Measurements from ENCODE around the gene ZNF438.

ZNF438 gene

DNA sequence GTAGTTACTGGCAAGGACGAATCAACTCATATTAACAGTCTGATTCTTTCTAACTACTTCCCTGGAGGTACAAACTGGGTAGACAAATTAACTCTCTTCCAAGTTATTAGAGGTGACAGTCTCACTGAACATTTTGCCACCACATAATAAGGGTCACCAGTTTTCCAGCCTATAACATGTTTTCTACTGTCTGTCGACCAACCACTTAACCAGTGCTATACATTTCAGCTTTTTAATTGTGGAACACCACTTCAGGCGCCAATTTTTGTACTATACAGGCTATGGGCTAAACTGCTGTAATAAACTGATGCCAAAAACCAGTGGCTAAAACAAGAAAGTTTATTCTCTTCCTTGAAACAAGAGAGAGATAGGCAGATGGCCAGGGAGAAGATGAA lies 13.3 kb downstream of the ZNF438 start:
- H3K4me2 ChIP-seq (ENCODE audit: insufficient read depth, low read length): no peak overlapping the region
- no peak overlapping the region for H3K9ac ChIP-seq (ENCODE audit: low read depth, low read length)
- no peak overlapping the region for H3K27ac ChIP-seq (ENCODE audit: low read length)

DNA sequence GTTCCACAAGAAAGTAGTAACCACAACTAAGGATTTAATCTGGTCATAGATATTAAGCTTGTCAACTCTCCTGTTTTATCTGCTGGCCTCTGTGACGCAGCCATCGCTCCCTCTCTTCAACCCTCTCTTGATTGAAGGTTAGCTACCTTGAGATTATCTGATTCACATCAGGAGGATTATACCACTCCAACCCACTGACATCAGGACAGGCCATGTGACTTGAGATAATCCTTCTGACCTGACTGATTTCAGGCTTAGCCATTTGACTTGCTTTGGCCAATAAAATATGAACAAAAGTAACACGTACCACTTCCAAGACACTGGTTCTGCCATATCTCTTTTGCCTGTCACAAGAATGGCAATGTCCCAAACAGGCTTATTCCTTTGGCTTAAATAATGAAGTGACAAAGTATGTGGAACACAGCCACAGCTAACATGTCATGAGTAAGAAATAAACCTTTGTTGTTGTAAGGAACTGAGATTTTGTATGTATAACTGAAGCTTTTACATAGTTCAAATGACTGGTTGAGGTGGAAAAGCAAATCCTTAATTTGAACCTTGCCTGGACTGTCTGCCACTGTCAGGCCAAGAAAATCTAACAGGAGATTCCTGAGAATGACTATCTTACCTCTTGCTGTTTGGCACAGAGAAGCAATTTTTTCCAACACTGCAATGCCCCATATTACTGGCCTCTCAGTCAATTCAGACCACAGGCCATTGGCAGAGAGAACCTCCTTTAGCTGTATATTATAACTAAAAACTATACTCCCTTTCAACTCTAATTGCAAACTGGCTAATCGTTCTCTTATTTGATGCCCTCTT lies 13.9 kb downstream of the ZNF438 start:
- Histone ChIP-seq H3K4me2 (ENCODE audit: insufficient read depth, low read length) (no peak overlapping the region), H3K79me2 (ENCODE audit: insufficient read depth, low read length) (peaks cover 15% of the 10 kb centered on the region), H3K27ac (ENCODE audit: low read length) (no peak overlapping the region), H4K20me1 (ENCODE audit: insufficient read depth, low read length) (no peaks in the 10 kb centered on the region), H3K36me3 (ENCODE audit: insufficient read depth, low read length) (no peaks in the 10 kb centered on the region), H3K9ac (ENCODE audit: low read depth, low read length) (no peak overlapping the region), H3K9me3 (ENCODE audit: insufficient read depth, low read length, severe bottlenecking) (no peaks in the 10 kb centered on the region), H2AFZ (ENCODE audit: low read depth, low read length) (no peak overlapping the region), H3K4me1 (ENCODE audit: insufficient read depth, low read length) (no peaks in the 10 kb centered on the region), H3K27me3 (ENCODE audit: insufficient read depth, low read length, poor library complexity) (no peaks in the 10 kb centered on the region), H3K4me3 (ENCODE audit: low read depth in 1 of 2, low read length in 2 of 2) (no peak overlapping the region)
- TF ChIP-seq, protein P1, sequence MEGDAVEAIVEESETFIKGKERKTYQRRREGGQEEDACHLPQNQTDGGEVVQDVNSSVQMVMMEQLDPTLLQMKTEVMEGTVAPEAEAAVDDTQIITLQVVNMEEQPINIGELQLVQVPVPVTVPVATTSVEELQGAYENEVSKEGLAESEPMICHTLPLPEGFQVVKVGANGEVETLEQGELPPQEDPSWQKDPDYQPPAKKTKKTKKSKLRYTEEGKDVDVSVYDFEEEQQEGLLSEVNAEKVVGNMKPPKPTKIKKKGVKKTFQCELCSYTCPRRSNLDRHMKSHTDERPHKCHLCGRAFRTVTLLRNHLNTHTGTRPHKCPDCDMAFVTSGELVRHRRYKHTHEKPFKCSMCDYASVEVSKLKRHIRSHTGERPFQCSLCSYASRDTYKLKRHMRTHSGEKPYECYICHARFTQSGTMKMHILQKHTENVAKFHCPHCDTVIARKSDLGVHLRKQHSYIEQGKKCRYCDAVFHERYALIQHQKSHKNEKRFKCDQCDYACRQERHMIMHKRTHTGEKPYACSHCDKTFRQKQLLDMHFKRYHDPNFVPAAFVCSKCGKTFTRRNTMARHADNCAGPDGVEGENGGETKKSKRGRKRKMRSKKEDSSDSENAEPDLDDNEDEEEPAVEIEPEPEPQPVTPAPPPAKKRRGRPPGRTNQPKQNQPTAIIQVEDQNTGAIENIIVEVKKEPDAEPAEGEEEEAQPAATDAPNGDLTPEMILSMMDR (IDR thresholded peaks at IDR 0.05; ENCODE audit: borderline replicate concordance, extremely low read depth, low read length, poor library complexity, severe bottlenecking): no peak
- no peak for TF ChIP-seq EZH2 (IDR thresholded peaks at IDR 0.05; ENCODE audit: borderline replicate concordance, low read depth, low read length, severe bottlenecking)
- no peak for ATAC-seq (ENCODE audit: insufficient read depth, low read depth)
- no peak for DNase-seq

More for the DNA sequence above, 13.3 kb downstream of the ZNF438 start:
- Histone ChIP-seq H3K27me3 (ENCODE audit: insufficient read depth, low read length, poor library complexity) (no peaks in the 10 kb centered on the region), H3K79me2 (ENCODE audit: insufficient read depth, low read length) (peaks cover 18% of the 10 kb centered on the region), H3K4me1 (ENCODE audit: insufficient read depth, low read length) (no peaks in the 10 kb centered on the region), H2AFZ (ENCODE audit: low read depth, low read length) (no peak overlapping the region), H4K20me1 (ENCODE audit: insufficient read depth, low read length) (no peaks in the 10 kb centered on the region), H3K9me3 (ENCODE audit: insufficient read depth, low read length, severe bottlenecking) (no peaks in the 10 kb centered on the region), H3K36me3 (ENCODE audit: insufficient read depth, low read length) (no peaks in the 10 kb centered on the region), H3K4me3 (ENCODE audit: low read depth in 1 of 2, low read length in 2 of 2) (no peak overlapping the region)
- ATAC-seq (ENCODE audit: insufficient read depth, low read depth): no peak
- TF ChIP-seq, protein P1 (IDR thresholded peaks at IDR 0.05; ENCODE audit: borderline replicate concordance, extremely low read depth, low read length, poor library complexity, severe bottlenecking): no peak
- TF ChIP-seq EZH2 (IDR thresholded peaks at IDR 0.05; ENCODE audit: borderline replicate concordance, low read depth, low read length, severe bottlenecking): no peak
- no peak for DNase-seq

DNA sequence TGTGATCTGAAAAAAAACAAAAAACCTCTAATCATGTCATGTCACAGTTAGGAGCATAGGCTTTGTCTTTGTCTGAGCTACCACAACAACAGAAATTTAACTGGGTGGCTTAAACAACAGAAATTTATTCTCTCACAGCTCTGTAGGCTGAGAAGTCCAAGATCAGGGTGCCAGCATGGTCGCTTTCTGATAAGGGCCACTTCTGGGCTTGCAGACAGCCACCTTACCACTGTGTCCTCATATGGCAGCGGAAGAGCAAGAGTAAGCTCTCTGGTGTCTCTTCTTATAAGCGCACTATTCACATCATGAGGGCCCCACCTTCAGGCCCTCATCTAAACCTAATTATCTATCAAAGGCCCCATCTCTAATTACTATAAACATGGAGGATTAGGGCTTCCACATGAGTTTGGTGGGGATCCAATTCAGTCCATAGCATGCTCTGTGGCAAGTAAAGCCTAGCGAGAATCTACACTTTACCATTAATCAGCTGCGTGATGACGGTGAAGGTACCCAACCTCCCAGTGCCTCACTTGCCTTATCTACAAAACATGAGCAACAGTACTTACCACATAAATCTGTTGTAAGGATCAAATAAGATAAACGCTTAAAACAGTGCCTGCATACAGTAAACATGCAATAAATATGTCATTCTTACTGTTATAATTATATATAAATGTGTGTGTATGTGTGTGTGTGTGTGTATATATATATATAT lies 17.3 kb downstream of the ZNF438 start:
- Histone ChIP-seq H3K27me3 (ENCODE audit: insufficient read depth, low read length, poor library complexity) (no peaks in the 10 kb centered on the region), H3K4me3 (ENCODE audit: low read depth in 1 of 2, low read length in 2 of 2) (no peak overlapping the region), H3K36me3 (ENCODE audit: insufficient read depth, low read length) (no peaks in the 10 kb centered on the region), H3K27ac (ENCODE audit: low read length) (no peak overlapping the region), H3K9ac (ENCODE audit: low read depth, low read length) (no peak overlapping the region), H3K79me2 (ENCODE audit: insufficient read depth, low read length) (0 out of 2 replicates have a peak, but pooled peaks cover 4% of the 10 kb centered on the region), H4K20me1 (ENCODE audit: insufficient read depth, low read length) (no peaks in the 10 kb centered on the region), H2AFZ (ENCODE audit: low read depth, low read length) (no peak overlapping the region), H3K9me3 (ENCODE audit: insufficient read depth, low read length, severe bottlenecking) (no peaks in the 10 kb centered on the region), H3K4me1 (ENCODE audit: insufficient read depth, low read length) (no peaks in the 10 kb centered on the region), H3K4me2 (ENCODE audit: insufficient read depth, low read length) (no peak overlapping the region)
- no peak for ATAC-seq (ENCODE audit: insufficient read depth, low read depth)
- TF ChIP-seq, protein P1 (IDR thresholded peaks at IDR 0.05; ENCODE audit: borderline replicate concordance, extremely low read depth, low read length, poor library complexity, severe bottlenecking): no peak
- TF ChIP-seq EZH2 (IDR thresholded peaks at IDR 0.05; ENCODE audit: borderline replicate concordance, low read depth, low read length, severe bottlenecking): no peak
- DNase-seq: no peak
